Ectodermal cell (in vitro differentiated cells): Measurements from ENCODE around the gene RBP3. TPM values are rescaled to one million over a fixed set of nuclear protein-coding genes. Genes with fewer than 3 reads are reported as not detected.
A peak's percentile ranks its signal among the peaks of the same experiment; 100 is the strongest.

Experiments used
- H3K27ac ChIP-seq: 2 replicates; pipeline ENCODE4 v1.7.0; 2013; ENCODE audit warnings: mild to moderate bottlenecking, low read depth, low read length; ENCODE audit not compliant: insufficient read depth, poor library complexity, severe bottlenecking
- H3K27me3 ChIP-seq: 2 replicates; pipeline ENCODE4 v1.7.0; 2013; ENCODE audit warnings: mild to moderate bottlenecking, low read length; ENCODE audit not compliant: insufficient read depth, control insufficient read depth, poor library complexity, severe bottlenecking
- H3K36me3 ChIP-seq: one replicate; pipeline ENCODE4 v1.7.0; 2013; ENCODE audit warnings: low read length; ENCODE audit not compliant: control insufficient read depth, insufficient read depth
- H3K4me1 ChIP-seq: one replicate; pipeline ENCODE4 v1.7.0; 2013; ENCODE audit warnings: low read length; ENCODE audit not compliant: control insufficient read depth, insufficient read depth
- H3K4me3 ChIP-seq: 2 replicates; pipeline ENCODE4 v1.7.0; 2013; ENCODE audit warnings: low read depth, low read length, control low read depth; ENCODE audit not compliant: insufficient read depth
- H3K9me3 ChIP-seq: 2 replicates; pipeline ENCODE4 v1.7.0; 2013; ENCODE audit warnings: mild to moderate bottlenecking, low read length, moderate library complexity; ENCODE audit not compliant: control insufficient read depth
- WGBS, 2 experiments: methylation state at CpG; one replicate each; pipeline ENCODE4 v1.1.7; 2013; ENCODE audit warnings: missing lambda C conversion rate in 2 of 2; 5-methylcytosine and 5-hydroxymethylcytosine counted together
- polyA plus RNA-seq, 4 experiments: library from polyadenylated mRNA; stranded (reverse); fragments of 50-300 nt; gene quantifications; one replicate each; pipeline ENCODE4 v1.2.3, GENCODE V29; 2013

Gene RBP3
- polyA plus RNA-seq (2013, experiment 1 of 4), result not detected
- polyA plus RNA-seq (2013, experiment 2 of 4), result not detected
- not detected for polyA plus RNA-seq (2013, experiment 3 of 4)
- polyA plus RNA-seq (2013, experiment 4 of 4), result not detected

DNA sequence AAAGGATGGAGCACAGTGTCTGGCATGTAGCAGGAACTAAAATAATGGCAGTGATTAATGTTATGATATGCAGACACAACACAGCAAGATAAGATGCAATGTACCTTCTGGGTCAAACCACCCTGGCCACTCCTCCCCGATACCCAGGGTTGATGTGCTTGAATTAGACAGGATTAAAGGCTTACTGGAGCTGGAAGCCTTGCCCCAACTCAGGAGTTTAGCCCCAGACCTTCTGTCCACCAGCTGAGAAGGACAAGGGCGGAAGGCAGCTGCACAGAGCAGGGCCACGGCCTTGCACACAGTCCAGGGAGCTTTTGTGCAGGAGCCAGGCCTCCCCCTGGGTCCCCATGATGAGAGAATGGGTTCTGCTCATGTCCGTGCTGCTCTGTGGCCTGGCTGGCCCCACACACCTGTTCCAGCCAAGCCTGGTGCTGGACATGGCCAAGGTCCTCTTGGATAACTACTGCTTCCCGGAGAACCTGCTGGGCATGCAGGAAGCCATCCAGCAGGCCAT is at the start of gene RBP3:
RBP3 (plus strand) TSS at position 226 of the 514 bp plus-strand sequence; CDS start at position 348, 122 bp downstream.
- no peaks in the 10 kb centered on the region for H3K4me1 ChIP-seq
- no peaks in the 10 kb centered on the region for H3K27me3 ChIP-seq
- H3K9me3 ChIP-seq, result no peaks in the 10 kb centered on the region
- 94% methylated on average over 5 of the region's 5 CpGs for WGBS, 2 experiments
- H3K4me3 ChIP-seq, result no peak within 1 kb of the TSS
- no peaks in the 10 kb centered on the region for H3K36me3 ChIP-seq
- no peak within 1 kb of the TSS for H3K27ac ChIP-seq

DNA sequence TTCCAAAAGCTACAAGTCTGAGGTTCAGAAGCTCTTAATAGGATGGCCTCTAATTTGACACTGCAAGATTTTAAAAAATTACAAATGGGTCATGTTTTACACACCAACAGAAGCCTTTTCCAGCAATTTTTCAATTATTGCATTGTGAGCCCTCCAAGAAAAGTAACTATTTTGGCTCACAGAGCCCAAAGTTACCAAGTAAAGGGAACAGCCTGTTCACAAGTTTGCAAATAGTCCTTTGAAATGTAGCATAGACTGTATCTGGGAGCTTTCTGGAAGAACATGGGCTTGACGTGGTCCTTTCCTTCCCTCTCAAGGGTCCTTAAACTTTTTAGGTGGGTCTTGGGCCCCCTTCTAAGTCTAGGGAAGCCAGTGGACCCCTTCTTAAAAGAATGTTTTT is 49.4 kb upstream of the RBP3 start:
- Histone ChIP-seq H3K27ac (no peak overlapping the region), H3K4me1 (peaks cover 37% of the 10 kb centered on the region), H3K9me3 (no peaks in the 10 kb centered on the region), H3K4me3 (no peak overlapping the region), H3K27me3 (peaks cover 35% of the 10 kb centered on the region), H3K36me3 (no peaks in the 10 kb centered on the region)
- 89 to 92% methylated on average over 1 of the region's 1 CpG for WGBS, 2 experiments

DNA sequence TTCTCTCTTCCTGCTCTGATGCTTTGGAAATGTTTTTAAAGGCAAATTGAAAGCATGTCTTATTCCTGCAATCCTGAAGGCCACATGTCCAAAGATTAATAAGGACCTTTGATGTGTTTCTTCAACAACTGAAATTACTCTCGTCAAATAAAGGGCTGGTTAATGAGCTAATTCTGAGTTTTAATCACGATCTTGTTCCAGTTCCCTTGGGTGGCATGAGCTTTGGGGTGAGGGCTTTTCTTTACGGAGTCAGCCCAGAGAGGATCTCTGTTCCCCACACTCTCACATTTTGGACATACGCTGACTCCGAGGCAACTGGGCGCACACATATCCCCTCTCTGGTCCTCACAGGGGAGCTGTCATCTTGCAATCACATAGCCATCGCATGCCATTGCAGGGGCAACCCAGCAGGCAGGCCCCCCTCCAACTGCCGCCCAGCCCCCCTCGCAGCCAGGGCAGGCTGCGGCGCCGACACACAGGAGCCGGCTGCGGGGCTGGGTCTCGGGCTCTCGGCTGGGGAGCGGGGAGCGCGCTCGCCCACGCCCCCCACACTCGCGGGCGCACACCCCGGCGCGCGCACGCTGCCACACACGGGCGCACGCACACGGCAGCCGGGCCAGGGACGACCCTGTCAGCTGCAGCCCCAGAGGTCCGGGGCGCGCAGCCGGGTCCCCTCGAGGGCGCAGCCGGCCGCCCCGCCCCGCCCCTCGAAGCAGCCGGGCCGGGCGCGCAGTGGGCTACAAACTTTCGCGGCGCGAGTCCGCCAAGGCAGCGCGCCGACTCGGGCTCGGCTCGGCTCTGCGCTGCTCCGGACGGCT is 48.3 kb upstream of the RBP3 start, which contains the start of gene GDF10:
GDF10 (plus strand) TSS at position 587 of the 818 bp plus-strand sequence. CDS start 455 bp downstream, outside the sequence.
- WGBS, 2 experiments, result 6 to 7% methylated on average over 64 of the region's 64 CpGs
- H3K36me3 ChIP-seq, result no peaks in the 10 kb centered on the region

GRCh38 chr10:47300429-47300931 is 47.7 kb upstream of the RBP3 start:
- H3K4me3 ChIP-seq, result peak overlapping the region; percentile 45
- no peaks in the 10 kb centered on the region for H3K36me3 ChIP-seq
- no peaks in the 10 kb centered on the region for H3K9me3 ChIP-seq
- 4 to 5% methylated on average over 57 of the region's 57 CpGs for WGBS, 2 experiments
- peaks cover 31% of the 10 kb centered on the region for H3K4me1 ChIP-seq
- H3K27me3 ChIP-seq, result peaks cover 35% of the 10 kb centered on the region
- no peak overlapping the region for H3K27ac ChIP-seq

More for the DNA sequence above, 48.3 kb upstream of the RBP3 start, which contains the start of gene GDF10:
- H3K9me3 ChIP-seq, result no peaks in the 10 kb centered on the region
- peaks cover 35% of the 10 kb centered on the region for H3K27me3 ChIP-seq
- peak within 1 kb of the TSS; percentile 45 for H3K4me3 ChIP-seq
- H3K4me1 ChIP-seq, result peaks cover 37% of the 10 kb centered on the region
- H3K27ac ChIP-seq, result no peak within 1 kb of the TSS

DNA sequence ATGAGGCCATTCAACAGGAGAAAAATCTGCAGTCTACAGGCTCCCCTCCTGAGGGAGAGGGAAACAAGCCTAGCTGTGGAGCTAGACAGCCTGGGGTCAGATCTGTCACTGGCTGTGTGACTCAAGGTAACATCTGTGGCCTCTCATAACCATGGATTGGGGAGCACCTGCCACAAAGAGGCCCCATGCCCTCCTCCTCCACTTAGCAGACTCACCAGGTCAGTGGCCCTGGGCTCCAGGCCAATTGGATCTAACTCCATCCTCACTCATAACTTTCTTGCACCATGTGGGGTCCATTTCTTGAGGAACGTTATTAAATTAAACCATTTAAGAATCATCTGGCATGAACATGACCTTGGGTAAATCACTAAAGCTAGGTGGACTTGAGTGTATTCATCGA is 46.3 kb upstream of the RBP3 start:
- peaks cover 35% of the 10 kb centered on the region for H3K27me3 ChIP-seq
- no peak overlapping the region for H3K4me3 ChIP-seq
- no peak overlapping the region for H3K27ac ChIP-seq
- peaks cover 25% of the 10 kb centered on the region for H3K4me1 ChIP-seq
- no peaks in the 10 kb centered on the region for H3K9me3 ChIP-seq
- WGBS, 2 experiments, result 98 to 99% methylated on average over 2 of the region's 2 CpGs
- H3K36me3 ChIP-seq, result no peaks in the 10 kb centered on the region

DNA sequence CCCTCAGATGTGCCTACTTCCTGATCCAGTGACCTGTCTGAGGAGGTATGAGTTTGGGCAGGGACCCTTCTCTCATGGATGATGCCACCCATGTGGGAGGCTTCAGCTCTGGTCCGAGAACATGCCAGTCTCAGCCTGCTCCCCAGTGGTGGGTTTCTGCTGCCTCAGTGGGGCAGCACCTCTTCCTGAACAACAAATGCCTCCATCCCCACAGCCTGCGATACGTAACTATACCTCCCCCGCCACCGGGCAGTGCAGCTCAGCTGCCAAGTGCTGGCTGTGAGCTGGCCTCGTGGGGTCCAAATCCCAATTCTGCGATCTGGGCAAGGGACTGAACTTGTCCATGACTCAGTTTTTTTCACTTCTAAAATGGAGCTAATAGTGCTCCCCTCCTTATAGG is 45.1 kb upstream of the RBP3 start:
- H3K4me1 ChIP-seq, result peaks cover 14% of the 10 kb centered on the region
- H3K27ac ChIP-seq, result no peak overlapping the region
- no peaks in the 10 kb centered on the region for H3K36me3 ChIP-seq
- H3K4me3 ChIP-seq, result no peak overlapping the region
- no peaks in the 10 kb centered on the region for H3K9me3 ChIP-seq
- peaks cover 35% of the 10 kb centered on the region for H3K27me3 ChIP-seq
- WGBS, 2 experiments, result 90 to 95% methylated on average over 7 of the region's 7 CpGs

DNA sequence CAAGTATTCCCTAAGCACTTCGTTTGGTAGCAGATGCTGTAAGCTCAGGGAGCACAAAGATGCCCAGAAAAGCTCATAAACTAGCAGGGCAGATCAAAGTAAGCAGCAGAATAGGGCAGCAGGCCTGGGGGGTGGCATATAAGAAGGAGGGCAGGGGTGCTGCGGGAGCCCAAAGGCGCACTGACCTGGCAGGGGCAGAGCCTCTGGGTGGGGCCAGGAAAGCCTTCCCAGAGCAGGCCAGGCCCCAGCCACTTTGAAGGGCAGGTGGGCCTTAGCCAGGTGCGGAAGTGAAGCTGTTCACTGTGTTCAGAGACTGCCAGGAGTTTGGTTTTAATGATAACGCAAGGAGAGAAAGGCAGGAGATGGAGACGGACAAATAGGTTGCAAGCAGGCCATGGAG is 44.3 kb upstream of the RBP3 start:
- Histone ChIP-seq H3K9me3 (no peaks in the 10 kb centered on the region), H3K27ac (no peak overlapping the region), H3K36me3 (no peaks in the 10 kb centered on the region), H3K27me3 (peaks cover 35% of the 10 kb centered on the region), H3K4me1 (peaks cover 8% of the 10 kb centered on the region), H3K4me3 (no peak overlapping the region)
- WGBS, 2 experiments, result 92 to 93% methylated on average over 6 of the region's 6 CpGs

GRCh38 chr10:47305566-47305965 is 42.6 kb upstream of the RBP3 start:
- Histone ChIP-seq H3K27me3 (peaks cover 21% of the 10 kb centered on the region), H3K9me3 (no peaks in the 10 kb centered on the region), H3K27ac (no peak overlapping the region), H3K4me3 (no peak overlapping the region), H3K36me3 (no peaks in the 10 kb centered on the region), H3K4me1 (no peaks in the 10 kb centered on the region)
- 75 to 91% methylated on average over 2 of the region's 2 CpGs for WGBS, 2 experiments

DNA sequence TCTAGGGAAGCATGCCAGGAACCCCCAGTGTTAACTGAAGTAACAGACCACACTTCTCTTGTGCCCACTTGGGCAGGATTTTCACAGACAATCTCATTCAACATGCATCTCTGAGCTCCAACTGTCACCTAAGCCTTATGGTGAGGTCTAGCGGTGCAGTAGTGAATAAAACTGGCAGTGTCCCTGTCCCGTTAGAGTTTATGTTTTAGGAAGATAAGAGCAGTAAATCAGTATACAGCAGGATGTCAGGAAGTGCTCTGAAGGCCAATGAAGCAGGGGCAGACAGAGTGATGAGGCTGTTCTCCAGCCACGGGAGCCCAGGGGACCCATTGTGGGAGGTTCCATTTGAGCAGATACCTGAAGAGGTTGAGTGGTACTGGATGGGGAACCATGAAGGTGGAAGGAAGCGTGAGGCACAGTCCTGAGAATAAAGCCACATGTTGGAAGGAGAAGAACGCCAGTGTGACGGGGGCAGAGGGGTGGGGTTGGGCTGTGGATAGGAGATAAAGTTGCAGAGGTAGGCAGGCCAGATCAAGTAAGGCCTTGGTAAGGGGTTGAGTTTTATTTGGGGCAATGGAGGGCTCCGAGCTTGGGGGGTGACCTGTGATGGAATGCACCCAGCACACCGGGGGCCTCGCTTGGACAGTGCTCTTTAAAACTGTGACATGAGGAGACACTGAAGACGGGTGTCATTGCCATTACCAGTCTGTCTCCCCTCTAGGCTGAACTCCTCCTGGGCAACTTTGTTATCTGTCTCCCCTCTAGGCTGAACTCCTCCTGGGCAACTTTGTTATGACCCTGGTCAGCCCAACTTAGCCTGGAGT is 41.6 kb upstream of the RBP3 start:
- Histone ChIP-seq H3K4me1 (no peaks in the 10 kb centered on the region), H3K27ac (no peak overlapping the region), H3K36me3 (no peaks in the 10 kb centered on the region), H3K9me3 (no peaks in the 10 kb centered on the region), H3K27me3 (peaks cover 11% of the 10 kb centered on the region), H3K4me3 (no peak overlapping the region)
- 90 to 95% methylated on average over 10 of the region's 10 CpGs for WGBS, 2 experiments
